Fibroblast of skin of right biceps (primary cell): ENCODE data around the gene SYT6.
A peak's percentile ranks its signal among the peaks of the same experiment; 100 is the strongest.

Experiments
- DNase-seq: peaks from one replicate; pipeline ENCODE4 v3.0.0-alpha.2; 2013

The SYT6 gene

DNA sequence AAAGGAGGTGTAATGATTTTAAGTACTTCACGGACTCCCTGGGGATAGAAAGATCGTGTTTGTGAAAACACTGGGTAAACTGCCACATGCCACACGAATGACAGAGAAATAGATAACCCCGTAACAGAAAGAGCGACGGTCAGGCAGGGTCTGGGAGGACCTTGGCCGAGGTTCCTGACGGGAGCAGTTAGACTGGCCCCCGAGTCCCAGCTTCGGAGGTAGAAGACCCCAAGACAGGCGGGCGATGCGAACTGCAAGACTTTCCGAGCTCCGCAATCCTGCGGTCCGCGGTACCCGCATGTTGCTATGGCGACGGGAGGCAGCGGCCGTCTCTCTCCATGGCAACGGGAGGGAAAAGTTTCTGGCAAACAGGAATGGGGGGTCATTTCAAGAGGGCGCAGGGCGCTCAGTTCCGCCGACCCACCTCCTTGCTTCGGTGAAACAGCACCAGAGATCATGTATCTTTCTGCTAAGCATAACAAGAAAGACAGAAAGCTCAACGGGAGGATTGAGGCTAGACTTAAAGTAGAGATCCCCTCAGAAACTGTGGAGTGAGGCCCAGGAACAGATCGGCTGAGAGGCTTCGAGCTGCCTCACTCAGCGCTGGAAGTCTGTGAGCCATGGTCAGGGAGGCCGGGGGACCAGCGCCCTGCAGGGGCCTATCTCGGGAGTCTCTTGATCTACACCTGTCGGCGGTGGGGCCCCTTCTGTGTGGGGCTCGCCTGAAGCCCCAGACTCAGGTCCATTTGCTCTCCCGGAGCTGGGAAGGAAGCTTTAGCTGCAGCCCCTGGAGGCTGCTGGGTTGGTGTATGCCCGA is 685 bp upstream of the SYT6 start:
- peak; percentile 35 for DNase-seq

DNA sequence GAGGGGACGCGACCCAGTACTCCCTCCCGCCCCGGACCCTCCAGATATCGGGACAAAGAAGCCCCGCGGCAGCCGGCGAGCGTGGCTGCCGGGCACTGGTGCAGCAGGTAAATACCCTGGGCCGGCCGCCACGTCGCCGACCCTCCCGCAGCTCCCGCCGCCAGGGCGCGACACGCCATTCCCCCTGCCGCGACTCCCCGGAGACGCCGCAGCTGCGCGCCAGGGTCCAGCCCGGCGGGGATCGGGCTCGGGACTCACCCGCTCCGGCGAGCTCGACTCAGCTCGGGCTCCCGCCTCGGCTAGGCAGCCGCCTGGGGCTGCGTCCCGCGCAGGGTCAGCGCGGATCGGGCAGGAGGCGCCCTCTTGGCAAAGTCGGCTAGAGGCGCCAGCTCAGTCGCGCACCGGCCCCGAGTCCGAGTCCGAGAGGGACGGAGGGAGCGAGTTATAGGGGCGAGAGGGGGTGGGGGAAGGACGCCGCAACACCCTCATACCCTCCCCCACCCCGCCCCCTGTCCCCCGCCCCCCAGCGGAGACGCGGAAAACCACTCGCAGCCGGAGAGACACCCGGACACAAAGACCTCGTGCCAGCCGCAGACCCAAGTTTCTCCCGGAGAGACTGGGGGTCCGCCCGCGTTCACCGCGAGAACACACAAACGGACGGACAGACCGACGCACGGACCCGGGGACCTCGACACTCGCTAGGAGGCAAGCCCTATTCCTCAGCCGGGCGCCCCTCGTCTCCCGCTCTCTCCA is 985 bp downstream of the SYT6 start:
- peak; percentile 46 for DNase-seq

DNA sequence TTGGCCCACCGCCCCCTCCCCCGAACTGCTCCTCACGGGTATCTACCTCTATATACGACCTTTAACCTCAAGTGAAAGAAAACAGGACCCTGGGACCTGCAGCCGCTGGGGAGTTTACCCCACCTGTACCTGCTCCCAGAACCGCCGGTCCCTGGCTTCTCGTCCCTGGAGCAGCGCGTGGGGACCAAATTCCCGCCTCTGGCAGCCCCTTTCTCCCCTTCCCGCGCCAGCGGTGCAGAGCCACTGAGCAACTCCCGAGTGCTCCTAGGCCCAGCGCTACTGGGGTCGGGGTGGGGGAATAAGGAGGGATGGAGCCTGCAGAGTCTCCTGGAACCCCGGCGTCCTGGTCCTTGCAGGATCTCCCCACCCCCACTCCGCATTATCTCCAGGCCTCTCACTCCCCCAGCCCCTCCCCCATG is 1.6 kb downstream of the SYT6 start:
- no peak for DNase-seq

DNA sequence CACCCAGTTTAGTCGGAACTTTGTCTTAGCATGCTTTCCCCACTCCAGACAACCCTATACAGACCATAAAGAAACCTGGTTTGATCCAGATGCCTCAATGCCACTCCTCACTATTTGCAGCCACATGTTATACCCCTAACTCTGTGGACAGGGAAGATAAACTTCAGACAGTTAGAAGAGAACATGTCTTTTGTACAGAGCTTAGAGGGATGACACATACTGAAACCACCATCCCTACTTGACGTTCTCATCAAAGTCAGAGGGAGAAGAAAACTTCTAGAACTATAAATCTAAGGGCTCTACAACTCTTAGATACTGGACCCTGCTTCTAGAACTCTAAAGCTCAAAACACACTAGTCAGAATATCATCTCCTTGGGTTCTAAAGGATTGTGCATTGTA is 3.7 kb downstream of the SYT6 start:
- DNase-seq, result no peak

DNA sequence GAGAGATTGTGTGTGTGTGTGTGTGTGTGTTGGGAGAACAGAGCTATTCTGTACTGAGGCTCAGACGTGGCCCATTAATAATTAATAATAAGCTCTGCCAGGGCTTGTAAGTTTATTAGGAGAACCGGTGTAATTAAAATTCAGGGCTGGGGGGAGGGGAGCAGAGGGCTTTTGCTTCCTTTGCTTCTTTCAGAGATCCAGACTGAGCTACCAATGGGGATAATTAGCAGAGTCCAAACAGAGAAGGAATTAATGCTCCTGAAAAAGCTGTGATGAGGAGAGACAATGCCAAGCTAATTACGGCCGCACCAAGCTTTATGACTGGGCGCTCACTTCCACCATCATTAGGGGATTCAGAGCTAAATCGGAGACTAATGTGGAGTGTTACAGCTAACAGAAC is 4.5 kb downstream of the SYT6 start:
- no peak for DNase-seq

- no peak for DNase-seq
Observed at GRCh38 chr1:114145504-114146151, 8.0 kb downstream of the SYT6 start.

GRCh38 chr1:114144016-114144415 is 9.7 kb downstream of the SYT6 start:
- no peak for DNase-seq

DNA sequence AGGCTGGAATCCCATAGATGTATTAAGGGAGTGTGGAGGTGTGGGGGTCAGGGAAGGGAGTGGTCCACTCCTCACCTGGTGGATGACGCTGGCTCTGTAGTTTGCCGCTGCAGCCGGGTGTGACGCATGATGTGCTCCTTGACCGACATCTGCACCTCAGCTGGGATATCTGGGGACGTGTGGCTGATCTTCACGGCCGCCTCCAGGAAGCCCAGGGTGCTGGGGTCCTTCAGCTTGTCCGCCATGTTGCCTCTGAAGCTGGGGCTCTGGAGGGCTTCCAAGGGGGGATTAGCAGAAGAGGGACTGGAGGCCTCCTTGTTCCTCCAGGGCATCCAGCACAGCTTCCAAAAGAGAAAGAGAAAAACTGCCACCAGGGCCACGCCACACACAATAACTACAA is 14.1 kb downstream of the SYT6 start:
- no peak for DNase-seq

DNA sequence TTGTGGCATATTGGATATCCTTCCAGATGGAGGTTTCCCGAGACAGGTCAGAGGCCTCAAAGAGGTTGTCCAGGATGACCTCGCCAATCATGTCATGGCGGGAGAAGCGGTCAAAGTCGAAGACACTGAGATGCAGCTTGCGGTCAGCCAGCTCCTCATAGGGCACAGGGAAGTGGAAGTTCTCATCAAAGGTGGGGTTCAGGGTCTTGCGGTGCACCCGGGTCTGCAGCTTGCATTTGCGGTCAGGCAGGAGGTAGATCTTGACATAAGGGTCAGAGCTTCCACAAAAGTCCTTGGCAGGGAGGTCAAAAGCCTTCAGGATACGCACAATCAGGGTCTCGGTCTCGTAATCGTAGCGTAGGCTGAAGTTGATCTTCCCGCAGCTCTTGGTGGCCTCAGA is 16.2 kb downstream of the SYT6 start:
- DNase-seq, result no peak

- DNase-seq, result no peak
Observed at GRCh38 chr1:114135786-114136185, 17.9 kb downstream of the SYT6 start.

DNA sequence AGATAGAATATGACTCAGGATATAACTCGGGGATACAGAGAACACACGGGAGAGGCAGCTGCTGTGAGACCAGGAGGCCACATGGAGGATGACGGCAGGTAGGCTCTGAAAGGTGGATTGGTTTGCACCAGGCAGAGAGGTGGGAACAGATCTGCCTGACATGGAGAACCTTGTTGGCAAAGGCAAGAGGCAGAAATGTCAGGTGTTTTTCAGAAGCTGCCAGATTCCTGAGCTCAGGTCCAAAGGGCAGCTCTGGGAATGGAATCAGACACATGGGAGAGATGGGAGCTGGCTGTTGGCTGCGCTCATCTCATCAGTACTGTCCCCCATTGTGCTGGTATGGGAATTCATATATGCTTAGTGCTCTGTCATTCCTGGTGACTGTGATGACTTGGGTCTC is 19.2 kb downstream of the SYT6 start:
- DNase-seq, result no peak

DNA sequence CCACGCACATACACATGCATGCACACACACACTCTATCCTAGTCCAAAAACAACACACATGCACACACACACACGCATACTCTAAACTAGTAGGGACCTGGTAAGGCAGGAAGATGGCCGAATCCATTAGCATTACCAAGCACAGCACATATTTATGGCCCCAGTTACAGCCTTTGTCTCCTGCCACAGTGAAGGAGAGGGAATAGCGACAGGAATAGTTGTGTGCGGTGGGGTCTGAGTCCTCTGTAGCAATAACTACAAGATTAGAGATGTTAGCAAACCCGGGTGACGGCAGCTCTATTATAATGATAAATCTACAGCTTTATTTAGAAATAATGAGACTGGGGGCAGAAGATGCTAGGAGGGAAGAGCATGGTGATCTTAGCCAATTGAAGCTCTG is 20.5 kb downstream of the SYT6 start:
- DNase-seq, result no peak

- no peak for DNase-seq
Observed at GRCh38 chr1:114131526-114132220, 22.0 kb downstream of the SYT6 start.

- DNase-seq, result no peak
Observed at GRCh38 chr1:114130846-114131525, 22.7 kb downstream of the SYT6 start.

- no peak for DNase-seq
Observed at GRCh38 chr1:114130213-114130612, 23.5 kb downstream of the SYT6 start.

DNA sequence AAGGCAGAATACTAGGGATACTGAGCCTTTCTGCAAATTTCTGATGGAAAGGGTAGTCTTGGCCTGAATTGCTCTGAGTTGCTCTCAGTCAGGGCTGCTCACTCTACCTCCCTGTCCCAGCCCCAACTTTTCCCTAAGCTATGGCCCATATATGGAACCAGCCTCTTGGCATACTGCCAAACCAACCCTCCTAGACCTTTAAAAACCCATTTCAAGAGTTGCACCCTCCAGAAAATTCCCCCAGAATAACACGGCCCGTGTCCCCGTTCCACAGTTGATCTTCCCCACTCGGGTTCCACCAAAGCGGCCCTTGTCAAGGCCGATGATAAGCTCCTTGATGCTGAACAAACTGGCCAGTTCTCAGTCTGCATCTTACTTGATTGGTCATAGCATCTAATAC is 25.4 kb downstream of the SYT6 start:
- DNase-seq, result no peak

- DNase-seq, result no peak
Observed at GRCh38 chr1:114126261-114127095, 27.2 kb downstream of the SYT6 start.

DNA sequence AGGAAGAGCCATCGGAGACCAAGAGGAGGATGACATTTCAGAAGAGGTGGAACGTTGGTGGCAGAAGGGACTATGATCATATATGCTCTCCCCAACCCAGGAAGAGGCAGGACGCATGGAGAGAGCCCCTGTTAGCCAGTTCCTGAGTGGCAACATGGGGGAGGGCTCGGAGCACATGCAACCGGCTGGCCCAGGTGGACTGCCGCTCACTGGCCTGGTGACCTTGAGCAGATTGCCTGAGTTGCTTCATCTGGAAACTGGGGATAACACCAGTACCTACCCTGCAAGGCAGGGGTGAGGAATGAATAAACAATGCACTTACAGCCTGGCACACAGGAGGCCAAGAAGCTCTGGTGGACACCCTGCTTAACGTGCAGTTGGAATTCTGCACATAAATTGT is 29.0 kb downstream of the SYT6 start:
- no peak for DNase-seq

DNA sequence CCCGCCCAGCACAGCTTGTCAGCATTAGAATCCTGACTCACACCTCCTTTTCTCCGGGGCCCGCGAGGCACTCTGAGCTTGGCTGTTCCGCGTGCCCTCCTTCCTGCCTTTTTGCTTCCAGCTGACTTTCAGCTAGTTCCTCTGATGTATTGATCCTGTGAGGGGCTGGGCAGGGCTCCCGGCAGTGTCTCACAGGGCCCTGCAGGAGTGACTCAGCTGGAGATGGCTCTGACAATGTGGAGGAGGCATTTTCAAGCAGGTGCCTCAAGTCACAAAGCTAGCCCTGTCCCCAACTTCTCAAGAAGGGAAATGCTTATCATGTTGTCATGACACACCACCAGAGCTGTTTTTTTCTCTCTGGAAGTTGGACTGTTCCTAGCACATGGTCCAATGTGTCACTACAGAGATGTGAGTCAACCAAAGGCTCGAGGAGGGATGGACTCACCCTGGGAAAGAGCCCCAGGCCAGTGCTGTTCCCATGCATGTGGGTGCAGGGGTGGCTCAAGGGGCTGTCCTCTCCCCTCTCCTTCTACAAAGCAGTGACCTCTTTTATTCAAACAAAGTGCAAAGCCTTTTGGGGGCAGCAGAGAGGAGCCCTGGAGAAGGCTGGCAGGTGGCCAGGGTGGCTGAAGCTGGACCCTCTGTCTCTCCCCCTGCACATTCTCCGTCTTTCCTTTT is 30.6 kb downstream of the SYT6 start:
- DNase-seq, result peak; percentile 69

GRCh38 chr1:114118351-114118990 is 35.2 kb downstream of the SYT6 start:
- no peak for DNase-seq

GRCh38 chr1:114117654-114118053 is 36.0 kb downstream of the SYT6 start:
- DNase-seq, result no peak
